ENCODE results near the gene GRID2IP.

The GRID2IP gene

DNA sequence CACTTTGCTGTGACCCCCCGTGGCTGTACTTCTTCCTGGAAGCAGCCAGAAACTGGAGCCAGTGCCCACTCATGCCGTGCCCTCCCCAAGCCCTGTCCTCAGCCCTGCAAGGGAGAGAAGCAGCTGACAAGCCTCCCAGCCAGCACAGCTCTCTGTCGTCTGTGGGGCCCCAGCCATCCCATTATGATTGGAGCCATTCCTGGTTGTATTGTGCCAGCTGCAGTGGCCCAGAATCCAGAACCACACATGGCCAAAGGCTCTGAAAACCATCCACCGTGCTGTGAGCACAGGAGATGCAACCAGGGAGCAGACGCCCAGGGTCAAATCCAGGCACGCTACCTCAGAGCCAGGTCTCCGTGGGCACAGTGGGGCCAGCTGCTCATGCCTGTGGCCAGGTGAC lies 18.7 kb downstream of the GRID2IP start:
- no peak overlapping the region for H3K27ac ChIP-seq
- TF ChIP-seq, protein P1, sequence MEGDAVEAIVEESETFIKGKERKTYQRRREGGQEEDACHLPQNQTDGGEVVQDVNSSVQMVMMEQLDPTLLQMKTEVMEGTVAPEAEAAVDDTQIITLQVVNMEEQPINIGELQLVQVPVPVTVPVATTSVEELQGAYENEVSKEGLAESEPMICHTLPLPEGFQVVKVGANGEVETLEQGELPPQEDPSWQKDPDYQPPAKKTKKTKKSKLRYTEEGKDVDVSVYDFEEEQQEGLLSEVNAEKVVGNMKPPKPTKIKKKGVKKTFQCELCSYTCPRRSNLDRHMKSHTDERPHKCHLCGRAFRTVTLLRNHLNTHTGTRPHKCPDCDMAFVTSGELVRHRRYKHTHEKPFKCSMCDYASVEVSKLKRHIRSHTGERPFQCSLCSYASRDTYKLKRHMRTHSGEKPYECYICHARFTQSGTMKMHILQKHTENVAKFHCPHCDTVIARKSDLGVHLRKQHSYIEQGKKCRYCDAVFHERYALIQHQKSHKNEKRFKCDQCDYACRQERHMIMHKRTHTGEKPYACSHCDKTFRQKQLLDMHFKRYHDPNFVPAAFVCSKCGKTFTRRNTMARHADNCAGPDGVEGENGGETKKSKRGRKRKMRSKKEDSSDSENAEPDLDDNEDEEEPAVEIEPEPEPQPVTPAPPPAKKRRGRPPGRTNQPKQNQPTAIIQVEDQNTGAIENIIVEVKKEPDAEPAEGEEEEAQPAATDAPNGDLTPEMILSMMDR (conservative IDR thresholded peaks at IDR 0.05; ENCODE audit: low read depth) = no peak
- ChIA-PET CTCF (interaction anchor here (0.9 to 1.6 kb wide), 2 partner anchors 17 to 27 kb away, joined by 3 to 5 read pairs; no protein-coding TSS in a partner anchor), POLR2A (ENCODE audit: low non-redundant PET) (no interaction called here)
- DNase-seq (ENCODE audit: low spot score) = no peak

DNA sequence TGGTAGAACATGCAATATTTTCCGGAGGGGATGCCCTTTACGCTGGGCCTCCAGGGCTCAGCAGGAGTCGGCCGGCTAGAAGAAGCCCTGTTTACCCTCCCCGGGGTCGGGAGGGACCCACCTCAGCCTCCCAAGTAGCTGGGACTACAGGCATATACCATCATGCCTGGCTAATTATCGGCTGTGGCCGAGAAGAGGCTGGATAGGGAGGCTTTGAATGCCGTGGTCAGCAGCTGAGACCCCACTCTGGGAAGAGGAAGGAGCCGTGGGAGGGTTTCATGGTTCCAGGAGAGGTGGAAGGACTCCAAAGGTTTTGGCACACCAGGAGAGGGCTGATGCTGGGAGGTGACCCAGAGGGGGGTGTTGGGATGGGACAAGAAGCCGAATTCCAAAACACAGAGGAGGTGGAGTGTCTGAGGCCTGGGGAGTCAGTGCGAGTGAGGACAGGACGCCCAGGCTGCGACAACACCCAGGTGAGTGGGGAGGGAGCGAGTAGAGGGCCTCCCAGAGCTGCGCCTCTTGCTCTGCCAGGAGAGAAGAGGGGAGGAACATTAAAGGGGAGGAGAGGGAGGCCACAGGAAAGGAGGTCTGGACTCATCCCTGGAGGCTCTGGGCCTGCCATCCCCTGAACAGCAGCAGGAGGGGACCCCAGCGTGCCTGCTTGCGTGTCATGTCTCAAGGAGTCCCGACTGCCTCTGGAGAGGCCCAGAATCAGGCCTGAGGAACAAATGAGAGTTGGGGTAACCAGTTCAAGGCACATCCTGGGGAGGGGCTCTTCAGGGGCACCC lies 19.6 kb downstream of the GRID2IP start:
- CTCF ChIA-PET = interaction anchor here (0.6 kb wide), 1 partner anchor 26 kb away, joined by 3 read pairs; no protein-coding TSS in a partner anchor
- TF ChIP-seq, protein P1 (conservative IDR thresholded peaks at IDR 0.05; ENCODE audit: low read depth) = no peak
- POLR2A ChIA-PET (ENCODE audit: low non-redundant PET) = no interaction called here
- no peak overlapping the region for H3K27ac ChIP-seq
- DNase-seq (ENCODE audit: low spot score) = no peak

DNA sequence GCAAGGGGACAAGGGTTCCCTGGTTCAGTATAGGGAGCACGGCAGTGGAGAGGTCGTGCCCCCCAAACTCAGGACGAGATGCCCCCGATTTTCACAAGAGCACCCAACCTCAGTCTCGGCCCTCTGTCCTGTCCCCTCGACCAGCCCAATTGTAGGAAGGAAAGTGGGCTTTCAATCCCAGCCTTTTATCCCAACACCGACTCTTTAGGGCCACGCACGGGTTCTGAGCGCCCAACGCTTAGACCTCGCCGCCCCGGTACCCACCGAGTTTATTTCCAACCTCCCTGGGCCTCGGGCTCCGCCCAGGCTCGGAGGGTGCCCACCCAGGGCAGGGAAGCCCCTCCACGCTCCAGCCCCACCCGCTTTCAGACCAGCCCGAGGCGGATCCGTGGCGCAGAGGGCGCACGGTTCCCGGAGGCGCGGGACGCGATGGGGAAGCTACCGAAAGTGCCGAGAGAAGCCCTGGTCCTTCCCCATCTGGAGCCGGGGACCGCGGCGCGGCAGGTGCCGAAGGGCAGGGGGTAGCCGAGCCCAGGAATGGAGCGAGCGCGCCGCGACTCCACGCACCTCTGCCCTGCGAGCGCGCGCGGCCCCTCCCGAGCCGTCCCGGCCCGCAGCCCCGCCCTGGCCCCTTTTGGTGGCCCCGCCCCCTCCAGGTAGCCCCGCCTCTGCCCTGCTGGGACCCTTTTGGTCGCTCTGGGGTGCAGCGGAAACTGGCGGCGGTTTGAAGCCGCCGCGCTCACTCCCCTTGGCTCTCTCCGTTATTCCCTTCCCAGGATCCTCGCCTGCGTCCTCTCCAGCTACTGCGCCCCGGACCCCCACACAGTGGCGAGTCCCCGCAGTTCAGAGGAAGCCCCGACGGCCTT lies 20.4 kb downstream of the GRID2IP start:
- no peak for DNase-seq (ENCODE audit: low spot score)
- TF ChIP-seq, protein P1 (conservative IDR thresholded peaks at IDR 0.05; ENCODE audit: low read depth) = no peak
- POLR2A ChIA-PET (ENCODE audit: low non-redundant PET) = no interaction called here
- no peak overlapping the region for H3K27ac ChIP-seq
- CTCF ChIA-PET = interaction anchor here (0.6 kb wide), 1 partner anchor 25 kb away, joined by 3 read pairs; no protein-coding TSS in a partner anchor

DNA sequence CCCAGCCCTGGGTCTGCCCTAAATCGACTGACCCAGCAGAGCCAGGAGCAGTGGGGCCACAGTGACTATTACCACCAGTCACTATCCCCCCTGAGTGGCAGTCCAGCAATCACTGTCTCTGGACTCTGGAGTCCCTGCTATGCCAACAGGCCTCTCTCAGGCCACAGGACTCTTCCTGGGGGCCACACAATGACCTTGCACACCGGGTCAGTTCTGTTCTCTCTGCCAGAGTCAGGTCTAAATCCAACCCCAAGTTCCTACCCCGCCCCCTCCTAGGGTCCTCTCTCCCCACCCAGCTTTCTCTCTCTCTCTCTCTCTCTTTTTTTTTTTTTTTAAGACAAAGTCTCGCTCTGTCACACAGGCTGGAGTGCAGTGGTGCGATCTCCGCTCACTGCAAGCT lies 21.6 kb downstream of the GRID2IP start:
- TF ChIP-seq, protein P1 (conservative IDR thresholded peaks at IDR 0.05; ENCODE audit: low read depth) = no peak
- POLR2A ChIA-PET (ENCODE audit: low non-redundant PET) = no interaction called here
- H3K27ac ChIP-seq = no peak overlapping the region
- CTCF ChIA-PET = no interaction called here
- no peak for DNase-seq (ENCODE audit: low spot score)

DNA sequence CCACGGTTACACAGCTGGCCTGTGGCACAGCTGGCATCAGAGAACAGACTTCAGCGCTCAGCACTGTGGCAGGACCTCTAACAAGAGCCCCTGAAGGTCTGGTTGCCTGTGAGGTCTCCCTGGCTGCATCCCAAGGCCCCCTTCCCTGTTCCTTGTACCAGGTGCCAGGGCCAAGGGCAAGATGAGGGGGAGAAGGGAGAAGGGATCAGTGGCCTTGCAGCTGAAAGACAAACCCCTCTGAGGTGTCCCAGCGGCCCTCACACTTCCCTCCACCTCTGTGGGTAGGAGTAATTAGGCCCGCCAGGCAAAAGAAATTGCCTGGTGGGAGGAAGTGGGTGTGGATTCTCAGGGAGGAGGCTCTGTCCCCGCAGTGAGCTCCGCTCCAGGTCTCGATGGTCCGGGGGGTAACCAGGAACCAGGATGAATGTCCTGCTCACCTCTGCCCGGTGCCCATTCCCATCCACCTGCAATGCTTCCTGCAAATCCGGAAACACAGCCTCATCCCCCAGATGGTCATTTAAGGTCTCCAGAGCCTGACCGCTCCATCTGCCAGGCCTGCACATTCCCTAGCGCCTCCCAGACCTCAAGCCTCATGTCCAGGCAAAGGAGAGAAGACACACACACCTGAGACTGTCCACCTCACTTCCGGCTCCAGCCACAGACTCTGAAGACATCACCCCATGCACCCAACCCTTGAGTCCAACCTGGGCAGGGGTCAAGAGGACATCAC lies 22.7 kb downstream of the GRID2IP start:
- ChIA-PET CTCF (interaction anchor here (0.6 to 1.7 kb wide), 3 partner anchors 13 to 486 kb away, joined by 3 to 11 read pairs (median 7); no protein-coding TSS in a partner anchor), POLR2A (ENCODE audit: low non-redundant PET) (no interaction called here)
- H3K27ac ChIP-seq = no peak overlapping the region
- TF ChIP-seq, protein P1 (conservative IDR thresholded peaks at IDR 0.05; ENCODE audit: low read depth) = no peak
- no peak for DNase-seq (ENCODE audit: low spot score)

DNA sequence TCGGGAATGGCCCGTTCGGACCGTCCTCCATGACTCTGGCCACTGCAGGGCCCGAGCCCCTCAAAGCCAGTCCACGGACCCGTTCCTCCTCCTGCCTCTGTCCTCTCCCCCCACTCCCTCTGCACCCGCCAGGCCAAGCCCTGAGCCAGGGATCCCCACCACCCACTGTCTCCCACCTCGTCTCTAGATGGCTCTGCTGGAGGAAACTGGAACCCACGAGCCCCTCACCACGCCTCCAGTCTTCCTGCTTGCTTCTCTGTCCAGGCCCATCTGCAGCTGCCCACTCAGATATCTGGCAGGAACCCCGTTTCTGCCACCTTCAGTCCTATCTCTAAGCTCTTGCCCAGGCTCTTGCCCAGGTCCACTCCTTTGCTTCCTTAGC lies 24.3 kb downstream of the GRID2IP start:
- CTCF ChIA-PET = interaction anchor here (1.7 kb wide), 1 partner anchor 32 kb away, joined by 11 read pairs; no protein-coding TSS in a partner anchor
- TF ChIP-seq, protein P1 (conservative IDR thresholded peaks at IDR 0.05; ENCODE audit: low read depth) = no peak
- POLR2A ChIA-PET (ENCODE audit: low non-redundant PET) = no interaction called here
- no peak for DNase-seq (ENCODE audit: low spot score)
- H3K27ac ChIP-seq = no peak overlapping the region
